ES-I3 (cell line): ENCODE measurements around the gene CAPN12.

Experiments
- H3K36me3 ChIP-seq: 2 replicates; pipeline ENCODE4 v1.6.1; 2013; ENCODE audit warnings: mild to moderate bottlenecking, low read length, control low read depth, moderate library complexity; ENCODE audit not compliant: insufficient read depth
- H3K4me1 ChIP-seq: 2 replicates; pipeline ENCODE4 v1.6.1; 2013; ENCODE audit warnings: mild to moderate bottlenecking, control low read depth, low read length; ENCODE audit not compliant: insufficient read depth
- H3K9ac ChIP-seq: 2 replicates; pipeline ENCODE4 v1.6.1; 2013; ENCODE audit warnings: low read depth, mild to moderate bottlenecking, low read length, moderate library complexity
- H3K9me3 ChIP-seq: 2 replicates; pipeline ENCODE4 v1.6.1; 2013; ENCODE audit warnings: mild to moderate bottlenecking, low read length, moderate library complexity; ENCODE audit not compliant: control insufficient read depth, insufficient read depth

CAPN12 gene

GRCh38 chr19:38685666-38686529 is 58.4 kb downstream of the CAPN12 start:
- Histone ChIP-seq H3K4me1 (peaks cover 52% of the 10 kb centered on the region), H3K36me3 (peaks cover 5% of the 10 kb centered on the region; the same call in 1 of the 2 replicates), H3K9me3 (no peaks in the 10 kb centered on the region), H3K9ac (no peak overlapping the region)

GRCh38 chr19:38684862-38685665 is 59.2 kb downstream of the CAPN12 start:
- Histone ChIP-seq H3K9me3 (no peaks in the 10 kb centered on the region), H3K4me1 (peaks cover 51% of the 10 kb centered on the region), H3K36me3 (peaks cover 5% of the 10 kb centered on the region; the same call in 1 of the 2 replicates), H3K9ac (no peak overlapping the region)

GRCh38 chr19:38684078-38684861 is 60.0 kb downstream of the CAPN12 start:
- Histone ChIP-seq H3K9ac (0 out of 2 replicates have a peak overlapping the region, but pooled peaks have one; percentile 7), H3K4me1 (peaks cover 43% of the 10 kb centered on the region), H3K36me3 (peaks cover 2% of the 10 kb centered on the region; the same call in 1 of the 2 replicates), H3K9me3 (no peaks in the 10 kb centered on the region)

- Histone ChIP-seq H3K9me3 (no peaks in the 10 kb centered on the region), H3K4me1 (peaks cover 43% of the 10 kb centered on the region), H3K9ac (0 out of 2 replicates have a peak overlapping the region, but pooled peaks have one; percentile 7), H3K36me3 (peaks cover 2% of the 10 kb centered on the region; the same call in 1 of the 2 replicates)
Observed at GRCh38 chr19:38683393-38684077, 60.7 kb downstream of the CAPN12 start.

- Histone ChIP-seq H3K36me3 (peaks cover 2% of the 10 kb centered on the region; the same call in 1 of the 2 replicates), H3K9me3 (no peaks in the 10 kb centered on the region), H3K9ac (no peak overlapping the region), H3K4me1 (peaks cover 45% of the 10 kb centered on the region)
Observed at GRCh38 chr19:38682872-38683392, 61.3 kb downstream of the CAPN12 start.

GRCh38 chr19:38682195-38682867 is 61.9 kb downstream of the CAPN12 start:
- Histone ChIP-seq H3K36me3 (peaks cover 2% of the 10 kb centered on the region; the same call in 1 of the 2 replicates), H3K9ac (no peak overlapping the region), H3K9me3 (no peaks in the 10 kb centered on the region), H3K4me1 (peaks cover 45% of the 10 kb centered on the region)
